ENCODE results near the gene LDLRAD4. TPM values are rescaled to one million over a fixed set of nuclear protein-coding genes. Genes with fewer than 3 reads are reported as not detected.

The LDLRAD4 gene
- total and polyA plus RNA-seq, 2 experiments from 2014 or later: 0.73 to 1.9 TPM

DNA sequence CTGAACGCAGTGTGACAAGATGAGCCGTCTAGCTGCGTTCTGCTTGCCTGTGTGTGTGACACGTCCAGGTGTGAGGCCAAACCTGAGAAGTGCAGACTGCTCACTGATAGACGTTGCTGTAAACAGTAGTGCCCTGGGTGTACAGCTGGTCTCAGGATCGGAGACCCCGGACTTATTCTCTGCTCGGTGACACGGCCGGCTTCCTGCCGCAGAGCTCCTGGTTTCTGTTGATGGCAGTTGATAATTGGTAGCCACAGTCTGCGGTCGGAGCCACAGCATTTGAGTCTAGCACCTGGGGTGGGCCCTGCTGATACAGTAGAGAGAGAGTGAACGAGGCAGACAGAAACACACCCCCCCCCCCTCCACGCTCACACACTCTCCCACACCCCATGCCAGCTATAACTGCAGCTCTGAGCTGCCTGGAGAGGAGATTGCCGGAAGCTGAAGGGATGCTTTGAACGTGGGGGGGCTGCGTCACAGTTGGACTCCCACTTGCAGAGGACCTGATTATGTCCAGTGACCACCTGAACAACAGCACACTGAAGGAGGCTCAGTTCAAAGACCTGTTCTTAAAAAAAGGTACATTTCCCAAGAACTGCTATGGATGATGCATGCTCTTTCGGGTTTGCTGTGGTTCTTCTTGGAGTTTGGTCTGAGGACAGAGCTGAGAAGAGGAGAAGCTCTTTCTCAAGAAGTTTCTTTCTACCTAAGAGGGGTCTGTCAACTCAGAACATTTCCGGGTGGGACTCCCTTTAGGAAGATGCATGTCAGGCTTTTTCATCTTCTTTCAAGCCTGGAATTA, 393.8 kb downstream of the LDLRAD4 start:
- H3K79me2 ChIP-seq (replicated peaks; ENCODE audit: insufficient read depth): no peaks in the 10 kb centered on the region
- H3K4me3 ChIP-seq: no peak overlapping the region
- H3K9me2 ChIP-seq (ENCODE audit: insufficient read depth): no peaks in the 10 kb centered on the region
- peaks cover 11% of the 10 kb centered on the region for H3K4me1 ChIP-seq (ENCODE audit: insufficient read depth)
- Mint-ChIP-seq H3K27me3 (ENCODE audit: insufficient read depth, low read depth, poor library complexity) (peaks cover 35% of the 10 kb centered on the region), H3K27ac (no peak overlapping the region), H3K9me3 (no peaks in the 10 kb centered on the region), H3K4me1 (peaks cover 17% of the 10 kb centered on the region), H3K4me3 (peak overlapping the region; percentile 59; the same call in 2 of the 3 replicates), H3K36me3 (ENCODE audit: low read depth) (no peaks in the 10 kb centered on the region)
- TF ChIP-seq NANOG (IDR thresholded peaks at IDR 0.05; ENCODE audit: borderline replicate concordance) (no peak), CREB1 (CRISPR knock-in tag; IDR thresholded peaks at IDR 0.05; ENCODE audit: low read depth) (no peak), ZNF114 (CRISPR knock-in tag; IDR thresholded peaks at IDR 0.05) (no peak), EZH2 (IDR thresholded peaks at IDR 0.05; ENCODE audit: low read depth, unreplicated experiment) (no peak), POLR2AphosphoS5 (IDR thresholded peaks at IDR 0.05; ENCODE audit: low read depth) (no peak), ZNF331 (CRISPR knock-in tag; IDR thresholded peaks at IDR 0.05; ENCODE audit: low read depth) (no peak), EZH2phosphoT487 (IDR thresholded peaks at IDR 0.05; ENCODE audit: unreplicated experiment) (no peak), STAT1 (IDR thresholded peaks at IDR 0.05; ENCODE audit: unreplicated experiment) (no peak), JUNB (IDR thresholded peaks at IDR 0.05; ENCODE audit: unreplicated experiment) (no peak)
- TF ChIP-seq, protein P1, sequence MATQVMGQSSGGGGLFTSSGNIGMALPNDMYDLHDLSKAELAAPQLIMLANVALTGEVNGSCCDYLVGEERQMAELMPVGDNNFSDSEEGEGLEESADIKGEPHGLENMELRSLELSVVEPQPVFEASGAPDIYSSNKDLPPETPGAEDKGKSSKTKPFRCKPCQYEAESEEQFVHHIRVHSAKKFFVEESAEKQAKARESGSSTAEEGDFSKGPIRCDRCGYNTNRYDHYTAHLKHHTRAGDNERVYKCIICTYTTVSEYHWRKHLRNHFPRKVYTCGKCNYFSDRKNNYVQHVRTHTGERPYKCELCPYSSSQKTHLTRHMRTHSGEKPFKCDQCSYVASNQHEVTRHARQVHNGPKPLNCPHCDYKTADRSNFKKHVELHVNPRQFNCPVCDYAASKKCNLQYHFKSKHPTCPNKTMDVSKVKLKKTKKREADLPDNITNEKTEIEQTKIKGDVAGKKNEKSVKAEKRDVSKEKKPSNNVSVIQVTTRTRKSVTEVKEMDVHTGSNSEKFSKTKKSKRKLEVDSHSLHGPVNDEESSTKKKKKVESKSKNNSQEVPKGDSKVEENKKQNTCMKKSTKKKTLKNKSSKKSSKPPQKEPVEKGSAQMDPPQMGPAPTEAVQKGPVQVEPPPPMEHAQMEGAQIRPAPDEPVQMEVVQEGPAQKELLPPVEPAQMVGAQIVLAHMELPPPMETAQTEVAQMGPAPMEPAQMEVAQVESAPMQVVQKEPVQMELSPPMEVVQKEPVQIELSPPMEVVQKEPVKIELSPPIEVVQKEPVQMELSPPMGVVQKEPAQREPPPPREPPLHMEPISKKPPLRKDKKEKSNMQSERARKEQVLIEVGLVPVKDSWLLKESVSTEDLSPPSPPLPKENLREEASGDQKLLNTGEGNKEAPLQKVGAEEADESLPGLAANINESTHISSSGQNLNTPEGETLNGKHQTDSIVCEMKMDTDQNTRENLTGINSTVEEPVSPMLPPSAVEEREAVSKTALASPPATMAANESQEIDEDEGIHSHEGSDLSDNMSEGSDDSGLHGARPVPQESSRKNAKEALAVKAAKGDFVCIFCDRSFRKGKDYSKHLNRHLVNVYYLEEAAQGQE (IDR thresholded peaks at IDR 0.05; ENCODE audit: unreplicated experiment): no peak
- TF ChIP-seq, protein P2, sequence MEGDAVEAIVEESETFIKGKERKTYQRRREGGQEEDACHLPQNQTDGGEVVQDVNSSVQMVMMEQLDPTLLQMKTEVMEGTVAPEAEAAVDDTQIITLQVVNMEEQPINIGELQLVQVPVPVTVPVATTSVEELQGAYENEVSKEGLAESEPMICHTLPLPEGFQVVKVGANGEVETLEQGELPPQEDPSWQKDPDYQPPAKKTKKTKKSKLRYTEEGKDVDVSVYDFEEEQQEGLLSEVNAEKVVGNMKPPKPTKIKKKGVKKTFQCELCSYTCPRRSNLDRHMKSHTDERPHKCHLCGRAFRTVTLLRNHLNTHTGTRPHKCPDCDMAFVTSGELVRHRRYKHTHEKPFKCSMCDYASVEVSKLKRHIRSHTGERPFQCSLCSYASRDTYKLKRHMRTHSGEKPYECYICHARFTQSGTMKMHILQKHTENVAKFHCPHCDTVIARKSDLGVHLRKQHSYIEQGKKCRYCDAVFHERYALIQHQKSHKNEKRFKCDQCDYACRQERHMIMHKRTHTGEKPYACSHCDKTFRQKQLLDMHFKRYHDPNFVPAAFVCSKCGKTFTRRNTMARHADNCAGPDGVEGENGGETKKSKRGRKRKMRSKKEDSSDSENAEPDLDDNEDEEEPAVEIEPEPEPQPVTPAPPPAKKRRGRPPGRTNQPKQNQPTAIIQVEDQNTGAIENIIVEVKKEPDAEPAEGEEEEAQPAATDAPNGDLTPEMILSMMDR (conservative IDR thresholded peaks at IDR 0.05; ENCODE audit: low read depth in 2 of 2): no peak
- TF ChIP-seq, protein P3, sequence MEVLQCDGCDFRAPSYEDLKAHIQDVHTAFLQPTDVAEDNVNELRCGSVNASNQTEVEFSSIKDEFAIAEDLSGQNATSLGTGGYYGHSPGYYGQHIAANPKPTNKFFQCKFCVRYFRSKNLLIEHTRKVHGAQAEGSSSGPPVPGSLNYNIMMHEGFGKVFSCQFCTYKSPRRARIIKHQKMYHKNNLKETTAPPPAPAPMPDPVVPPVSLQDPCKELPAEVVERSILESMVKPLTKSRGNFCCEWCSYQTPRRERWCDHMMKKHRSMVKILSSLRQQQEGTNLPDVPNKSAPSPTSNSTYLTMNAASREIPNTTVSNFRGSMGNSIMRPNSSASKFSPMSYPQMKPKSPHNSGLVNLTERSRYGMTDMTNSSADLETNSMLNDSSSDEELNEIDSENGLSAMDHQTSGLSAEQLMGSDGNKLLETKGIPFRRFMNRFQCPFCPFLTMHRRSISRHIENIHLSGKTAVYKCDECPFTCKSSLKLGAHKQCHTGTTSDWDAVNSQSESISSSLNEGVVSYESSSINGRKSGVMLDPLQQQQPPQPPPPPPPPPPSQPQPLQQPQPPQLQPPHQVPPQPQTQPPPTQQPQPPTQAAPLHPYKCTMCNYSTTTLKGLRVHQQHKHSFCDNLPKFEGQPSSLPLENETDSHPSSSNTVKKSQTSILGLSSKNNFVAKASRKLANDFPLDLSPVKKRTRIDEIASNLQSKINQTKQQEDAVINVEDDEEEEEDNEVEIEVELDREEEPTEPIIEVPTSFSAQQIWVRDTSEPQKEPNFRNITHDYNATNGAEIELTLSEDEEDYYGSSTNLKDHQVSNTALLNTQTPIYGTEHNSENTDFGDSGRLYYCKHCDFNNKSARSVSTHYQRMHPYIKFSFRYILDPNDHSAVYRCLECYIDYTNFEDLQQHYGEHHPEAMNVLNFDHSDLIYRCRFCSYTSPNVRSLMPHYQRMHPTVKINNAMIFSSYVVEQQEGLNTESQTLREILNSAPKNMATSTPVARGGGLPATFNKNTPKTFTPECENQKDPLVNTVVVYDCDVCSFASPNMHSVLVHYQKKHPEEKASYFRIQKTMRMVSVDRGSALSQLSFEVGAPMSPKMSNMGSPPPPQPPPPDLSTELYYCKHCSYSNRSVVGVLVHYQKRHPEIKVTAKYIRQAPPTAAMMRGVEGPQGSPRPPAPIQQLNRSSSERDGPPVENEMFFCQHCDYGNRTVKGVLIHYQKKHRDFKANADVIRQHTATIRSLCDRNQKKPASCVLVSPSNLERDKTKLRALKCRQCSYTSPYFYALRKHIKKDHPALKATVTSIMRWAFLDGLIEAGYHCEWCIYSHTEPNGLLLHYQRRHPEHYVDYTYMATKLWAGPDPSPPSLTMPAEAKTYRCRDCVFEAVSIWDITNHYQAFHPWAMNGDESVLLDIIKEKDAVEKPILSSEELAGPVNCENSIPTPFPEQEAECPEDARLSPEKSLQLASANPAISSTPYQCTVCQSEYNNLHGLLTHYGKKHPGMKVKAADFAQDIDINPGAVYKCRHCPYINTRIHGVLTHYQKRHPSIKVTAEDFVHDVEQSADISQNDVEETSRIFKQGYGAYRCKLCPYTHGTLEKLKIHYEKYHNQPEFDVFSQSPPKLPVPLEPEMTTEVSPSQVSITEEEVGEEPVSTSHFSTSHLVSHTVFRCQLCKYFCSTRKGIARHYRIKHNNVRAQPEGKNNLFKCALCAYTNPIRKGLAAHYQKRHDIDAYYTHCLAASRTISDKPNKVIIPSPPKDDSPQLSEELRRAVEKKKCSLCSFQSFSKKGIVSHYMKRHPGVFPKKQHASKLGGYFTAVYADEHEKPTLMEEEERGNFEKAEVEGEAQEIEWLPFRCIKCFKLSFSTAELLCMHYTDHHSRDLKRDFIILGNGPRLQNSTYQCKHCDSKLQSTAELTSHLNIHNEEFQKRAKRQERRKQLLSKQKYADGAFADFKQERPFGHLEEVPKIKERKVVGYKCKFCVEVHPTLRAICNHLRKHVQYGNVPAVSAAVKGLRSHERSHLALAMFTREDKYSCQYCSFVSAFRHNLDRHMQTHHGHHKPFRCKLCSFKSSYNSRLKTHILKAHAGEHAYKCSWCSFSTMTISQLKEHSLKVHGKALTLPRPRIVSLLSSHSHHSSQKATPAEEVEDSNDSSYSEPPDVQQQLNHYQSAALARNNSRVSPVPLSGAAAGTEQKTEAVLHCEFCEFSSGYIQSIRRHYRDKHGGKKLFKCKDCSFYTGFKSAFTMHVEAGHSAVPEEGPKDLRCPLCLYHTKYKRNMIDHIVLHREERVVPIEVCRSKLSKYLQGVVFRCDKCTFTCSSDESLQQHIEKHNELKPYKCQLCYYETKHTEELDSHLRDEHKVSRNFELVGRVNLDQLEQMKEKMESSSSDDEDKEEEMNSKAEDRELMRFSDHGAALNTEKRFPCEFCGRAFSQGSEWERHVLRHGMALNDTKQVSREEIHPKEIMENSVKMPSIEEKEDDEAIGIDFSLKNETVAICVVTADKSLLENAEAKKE (CRISPR knock-in tag; IDR thresholded peaks at IDR 0.05): no peak
- TF ChIP-seq, protein P4, sequence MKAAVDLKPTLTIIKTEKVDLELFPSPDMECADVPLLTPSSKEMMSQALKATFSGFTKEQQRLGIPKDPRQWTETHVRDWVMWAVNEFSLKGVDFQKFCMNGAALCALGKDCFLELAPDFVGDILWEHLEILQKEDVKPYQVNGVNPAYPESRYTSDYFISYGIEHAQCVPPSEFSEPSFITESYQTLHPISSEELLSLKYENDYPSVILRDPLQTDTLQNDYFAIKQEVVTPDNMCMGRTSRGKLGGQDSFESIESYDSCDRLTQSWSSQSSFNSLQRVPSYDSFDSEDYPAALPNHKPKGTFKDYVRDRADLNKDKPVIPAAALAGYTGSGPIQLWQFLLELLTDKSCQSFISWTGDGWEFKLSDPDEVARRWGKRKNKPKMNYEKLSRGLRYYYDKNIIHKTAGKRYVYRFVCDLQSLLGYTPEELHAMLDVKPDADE (IDR thresholded peaks at IDR 0.05): no peak
- ATAC-seq (no peak; the same call in 2 of the 3 replicates), DNase-seq (ENCODE audit: low spot score) (no peak)
- peak overlapping the region; percentile 60; the same call in 1 of the 2 replicates for H3K4me2 ChIP-seq
- no peaks in the 10 kb centered on the region for H4K20me1 ChIP-seq (replicated peaks; ENCODE audit: insufficient read depth)
- no peaks in the 10 kb centered on the region; the same call in 1 of the 2 replicates for H3K27me3 ChIP-seq (ENCODE audit: insufficient read depth)
- H3K36me3 ChIP-seq (ENCODE audit: insufficient read depth): no peaks in the 10 kb centered on the region
- no peak overlapping the region for H3K27ac ChIP-seq (ENCODE audit: low read depth)
- H3F3A ChIP-seq (replicated peaks; ENCODE audit: low read depth): no peaks in the 10 kb centered on the region
- peak overlapping the region; percentile 96 for H2AFZ ChIP-seq

All from GM23338 (cell line).